K562 (cell line): Measurements from ENCODE around the gene SFXN2. TPM values are rescaled to one million over a fixed set of nuclear protein-coding genes. Genes with fewer than 3 reads are reported as not detected.

Experiments
- ATAC-seq: fragments of 200-7000 bp; cut with Tn5 transposase; 3 replicates; pipeline ENCODE4 v1.9.1; 2020; ENCODE audit warnings: moderate library complexity
- BruUV-seq: library from RNA; stranded (reverse); fragments of 400-500 nt; replicated peaks from 2 replicates; lab custom pipeline; 2021; lab: Mats Ljungman, UMichigan
- CTCF ChIA-PET: fragments of 300-600 bp; formaldehyde crosslinking; extraction: SDS; loops from one replicate; lab custom pipeline; 2021; ENCODE audit warnings: low intra/inter-chr PET ratio; lab: Yijun Ruan, JAX
- POLR2A ChIA-PET: fragments of 300-600, 350-650 bp; sonication (Branson Sonifier 250); formaldehyde crosslinking; extraction: SDS; loops from one replicate; lab custom pipeline; 2021; ENCODE audit warnings: antibody characterized with exemption, inconsistent platforms; lab: Yijun Ruan, JAX
- DNase-seq, 4 experiments: peaks; one replicate each; pipeline versions ENCODE4 v3.0.0 to v3.0.0-alpha.2; 2011 to 2018; ENCODE audit warnings: low spot score in 3 of 4, mixed read lengths in 3 of 4; ENCODE audit errors: extremely low read depth in 1 of 4
- FAIRE-seq: peaks from 2 replicates; lab custom pipeline; 2011; peaks lifted over from hg19 to GRCh38; lab: Jason Lieb, UNC
- H2AFZ ChIP-seq: 2 replicates; pipeline ENCODE4 v1.6.0; 2011; ENCODE audit warnings: low read depth, low read length, control low read depth, inconsistent platforms
- H3K27ac ChIP-seq: fragments of 200-600 bp; 3 replicates; pipeline ENCODE4 v1.8.0; 2011; ENCODE audit warnings: low read depth, mild to moderate bottlenecking, control low read depth, inconsistent platforms, low read length, moderate library complexity, mixed read lengths; ENCODE audit errors: extremely low read depth
- H3K27me3 ChIP-seq, 2 experiments: fragments of 300-600 bp in 1 of 2; 2 replicates in 1 of 2; 3 replicates in 1 of 2; pipeline versions ENCODE4 v1.6.0 to v1.8.0; 2011; ENCODE audit warnings: inconsistent platforms in 2 of 2, low read length in 2 of 2, mild to moderate bottlenecking in 1 of 2, mixed read lengths in 1 of 2, moderate library complexity in 1 of 2; ENCODE audit not compliant: control insufficient read depth in 2 of 2, insufficient read depth in 2 of 2
- H3K36me3 ChIP-seq: fragments of 300-600 bp; 3 replicates; pipeline ENCODE4 v1.8.0; 2011; ENCODE audit warnings: mild to moderate bottlenecking, low read length, inconsistent platforms; ENCODE audit not compliant: control insufficient read depth, insufficient read depth
- H3K4me1 ChIP-seq, 2 experiments: fragments of 200-600 bp in 1 of 2; replicated peaks in 1 of 2; 2 replicates in 1 of 2; 3 replicates in 1 of 2; pipeline versions ENCODE4 v1.5.1 to v1.8.0; 2011; ENCODE audit warnings: inconsistent platforms in 2 of 2, low read length in 2 of 2, mild to moderate bottlenecking in 1 of 2, mixed read lengths in 1 of 2, moderate library complexity in 1 of 2; ENCODE audit not compliant: control insufficient read depth in 2 of 2, insufficient read depth in 2 of 2
- H3K4me2 ChIP-seq: 2 replicates; pipeline ENCODE4 v1.6.1; 2011; ENCODE audit warnings: low read length, control low read depth, inconsistent platforms, mixed read lengths; ENCODE audit not compliant: insufficient read depth
- H3K4me3 ChIP-seq: fragments of 200-600 bp; sonication (generic), shearing (Covaris generic); 2 replicates; pipeline ENCODE4 v1.5.1; 2016; ENCODE audit warnings: control low read depth, inconsistent platforms
- H3K79me2 ChIP-seq: fragments of 200-600 bp; 3 replicates; pipeline ENCODE4 v1.8.0; 2011; ENCODE audit warnings: low read length, inconsistent platforms; ENCODE audit not compliant: control insufficient read depth, insufficient read depth
- H3K9ac ChIP-seq, 2 experiments: 2 replicates each; pipeline versions ENCODE4 v1.6.0 to v1.6.1; 2011; ENCODE audit warnings: low read depth in 2 of 2, low read length in 2 of 2, control low read depth in 1 of 2, inconsistent platforms in 1 of 2, mild to moderate bottlenecking in 1 of 2, mixed read lengths in 1 of 2; ENCODE audit not compliant: insufficient read depth in 1 of 2
- H3K9me1 ChIP-seq: one replicate; pipeline ENCODE4 v1.6.0; 2011; ENCODE audit warnings: inconsistent platforms, mild to moderate bottlenecking, low read length, moderate library complexity; ENCODE audit not compliant: control insufficient read depth, insufficient read depth
- H3K9me3 ChIP-seq: replicated peaks from 2 replicates; pipeline ENCODE4 v1.5.1; 2011; ENCODE audit warnings: low read depth, low read length, inconsistent platforms; ENCODE audit not compliant: control insufficient read depth, insufficient read depth
- H4K20me1 ChIP-seq: replicated peaks from 2 replicates; pipeline ENCODE4 v1.6.1; 2011; ENCODE audit warnings: low read length, inconsistent platforms, mixed read lengths; ENCODE audit not compliant: control insufficient read depth, insufficient read depth
- CBFB ChIP-seq: sonication (generic); formaldehyde crosslinking; IDR thresholded peaks from 2 replicates; pipeline ENCODE4 v1.4.0; 2020; ENCODE audit warnings: mild to moderate bottlenecking, missing genetic modification reagents
- EHMT2 ChIP-seq: fragments of 450-650 bp; IDR thresholded peaks from 2 replicates; pipeline ENCODE4 v1.6.1; 2018; ENCODE audit warnings: antibody characterized with exemption
- SMAD1 ChIP-seq: fragments of 150-350 bp; IDR thresholded peaks from 2 replicates; pipeline ENCODE4 v1.6.1; 2014; ENCODE audit warnings: low read length, low read depth; ENCODE audit not compliant: partially characterized antibody
- ZNF12 ChIP-seq: sonication (generic); formaldehyde crosslinking; IDR thresholded peaks from 2 replicates; pipeline ENCODE4 v1.4.0; 2020; ENCODE audit warnings: mild to moderate bottlenecking, missing genetic modification reagents
- ZNF175 ChIP-seq: fragments of 200-800 bp; sonication (Bioruptor generic); IDR thresholded peaks from 2 replicates; pipeline ENCODE4 v1.6.1; 2016; ENCODE audit warnings: low read depth, mild to moderate bottlenecking, missing genetic modification characterization, missing compliant biosample characterization
- WGBS: fragments of 100-300 bp; shearing (Covaris generic); methylation state at CpG from one replicate; pipeline ENCODE4 v1.1.6; 2016; ENCODE audit warnings: low coverage, mixed read lengths; ENCODE audit not compliant: insufficient coverage; ENCODE audit errors: missing lambda C conversion rate; 5-methylcytosine and 5-hydroxymethylcytosine counted together
- in situ Hi-C: fragments of 300-500 bp; cut with MboI; formaldehyde crosslinking; loops from 4 replicates; pipeline ENCODE4 v1.15.0; 2018; ENCODE audit warnings: inconsistent platforms, mixed read lengths
- intact Hi-C: fragments of 100-400 bp; cut with micrococcal nuclease; formaldehyde crosslinking; loops from 2 replicates; pipeline ENCODE4 v1.14.2; 2022
- polyA plus RNA-seq, 8 experiments: library from polyadenylated mRNA; depleted of rRNA in 4 of 8; stranded (reverse) in 5 of 8; unstranded in 3 of 8; fragments of >200 nt; fragmentation: Nextera tagmentation in 2 of 8; fragmentation: Illumina TruSeq in 1 of 8; extraction: Ambion mirVana in 2 of 8; extraction: Trizol in 1 of 8; gene quantifications; 2 replicates each; pipeline versions ENCODE4 v1.2.1 to v1.2.3, GENCODE V29; 2011 to 2014; ENCODE audit warnings: inconsistent platforms in 1 of 8, missing spikeins in 1 of 8
- total RNA-seq, 7 experiments: library from RNA; depleted of rRNA in 6 of 7; stranded (reverse); fragments of >200 nt in 6 of 7; fragmentation: Illumina TruSeq in 2 of 7; extraction: Trizol in 2 of 7; gene quantifications; 2 replicates each; pipeline versions ENCODE4 v1.2.1 to v1.2.3, GENCODE V29; 2011 to 2021; ENCODE audit warnings: low replicate concordance in 1 of 7

The SFXN2 gene
- total and polyA plus RNA-seq, 9 of the 15 experiments (the other 6 are each of a cell fraction or from before 2014, with no cell fraction given) = 7.3 to 23.8 (median 15.7) TPM

- Histone ChIP-seq H3K27me3 (no peaks in the 10 kb centered on the region), H3K4me1 (peaks cover 0 to 5% of the 10 kb centered on the region in 2 experiments; a peak in 1 of 5 replicates), H3K9ac (no peak overlapping the region), H3K4me2 (no peak overlapping the region), H3K79me2 (peaks cover 6% of the 10 kb centered on the region; the same call in 1 of the 3 replicates), H3K9me1 (no peaks in the 10 kb centered on the region), H3K36me3 (peaks cover 53% of the 10 kb centered on the region), H3K4me3 (no peak overlapping the region), H3K9me3 (no peaks in the 10 kb centered on the region), H3K27ac (no peak overlapping the region), H2AFZ (no peak overlapping the region), H4K20me1 (no peaks in the 10 kb centered on the region)
- ATAC-seq = no peak
- WGBS = 80% methylated on average over 8 of the region's 13 CpGs
- CTCF ChIA-PET = no interaction called here
- DNase-seq = no peak
- in situ Hi-C loops = loop anchor here (5.0 kb wide), 2 partner anchors 105 to 340 kb away; no protein-coding TSS in a partner anchor
- TF ChIP-seq SMAD1 = no peak
- no peak for TF ChIP-seq CBFB (CRISPR knock-in tag)
- no peak for TF ChIP-seq ZNF175
- no peak for TF ChIP-seq ZNF12
- no peak for TF ChIP-seq EHMT2
- intact Hi-C loops = loop anchor here (5.0 kb wide), 4 partner anchors 105 to 515 kb away; partner anchors contain the start of gene CNNM2
- FAIRE-seq = no peak
- no TSS peak for BruUV-seq
- POLR2A ChIA-PET = no interaction called here
Measured at GRCh38 chr10:102727037-102727818, 12.8 kb downstream of the SFXN2 start.
